NK-92 (cell line): ENCODE data around the gene AHNAK2.

ENCODE experiments used
- DNase-seq: peaks from one replicate; lab custom pipeline; 2025; ENCODE audit not compliant: unreplicated experiment; lab: John Stamatoyannopoulos, UW

The AHNAK2 gene

GRCh38 chr14:104887623-104888488, 90.3 kb downstream of the AHNAK2 start:
- DNase-seq: no peak
